Keratinocyte (primary cell): ENCODE data around the gene CIROP.

Experiments used
- CTCF ChIP-seq, 3 experiments: IDR thresholded peaks in 1 of 3; conservative IDR thresholded peaks in 1 of 3; optimal IDR thresholded peaks in 1 of 3; 2 replicates in 2 of 3; 3 replicates in 1 of 3; pipeline versions ENCODE3 to v1.5.1; 2011; ENCODE audit warnings: low read length in 3 of 3, mild to moderate bottlenecking in 3 of 3, moderate library complexity in 2 of 3, control low read depth in 1 of 3, inconsistent platforms in 1 of 3; ENCODE audit not compliant: insufficient read depth in 2 of 3; ENCODE audit errors: extremely low read depth in 1 of 3
- EZH2 ChIP-seq: IDR thresholded peaks from one replicate; pipeline ENCODE4 v1.6.1; 2012; ENCODE audit warnings: inconsistent platforms, mild to moderate bottlenecking, low read length, moderate library complexity

DNA sequence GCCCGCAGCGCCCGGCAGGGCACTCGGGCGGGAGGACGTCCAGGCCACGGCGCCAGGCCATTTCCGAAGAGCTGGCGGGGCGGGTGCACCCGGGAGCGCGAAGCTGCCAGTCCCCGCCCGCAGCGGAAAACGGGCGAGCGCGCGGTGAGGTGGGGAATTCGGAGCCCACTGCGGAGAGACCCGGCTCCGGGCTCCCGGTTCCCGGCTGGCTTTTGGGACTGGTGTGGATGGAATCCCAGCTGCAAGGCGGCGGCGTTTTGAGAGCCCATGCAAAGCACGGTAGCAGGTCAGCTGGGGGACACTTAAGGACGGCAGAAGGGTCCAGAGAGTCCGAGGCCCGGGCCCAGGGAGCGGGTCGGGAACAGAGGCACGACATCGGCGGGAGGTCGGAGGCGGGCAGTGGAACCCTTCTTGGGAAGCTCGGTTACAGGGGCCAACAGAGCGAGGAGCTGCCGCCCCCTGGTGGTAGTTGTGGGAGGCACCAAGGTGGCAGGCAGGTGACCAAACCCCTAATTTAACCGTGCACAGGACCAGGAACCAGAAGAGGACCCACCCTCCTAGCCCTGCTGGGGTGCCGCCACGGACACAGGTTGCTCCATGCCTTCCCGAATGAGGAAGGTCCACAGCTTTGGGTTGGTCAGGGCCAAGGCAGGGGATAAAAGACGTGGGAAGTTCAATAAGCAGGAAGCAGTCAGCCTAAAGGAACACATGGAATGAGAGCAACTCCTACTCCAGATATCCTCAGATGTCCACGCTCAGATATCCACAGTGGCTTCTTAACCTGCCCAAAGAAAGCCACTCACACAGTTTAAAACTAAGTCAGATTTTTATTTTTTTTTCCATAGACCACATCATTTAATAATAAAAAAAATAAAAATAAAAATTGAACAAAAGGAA, 46.8 kb downstream of the CIROP start:
- TF ChIP-seq CTCF (optimal IDR thresholded peaks at IDR 0.05 in 1 of 3, IDR thresholded peaks at IDR 0.05 in 1 of 3, conservative IDR thresholded peaks at IDR 0.05 in 1 of 3; ENCODE audit: extremely low read depth in 1 of 3, insufficient read depth in 2 of 3, low read length in 3 of 3) (peak; percentile 89 to 97 (median 96)), EZH2 (no peak)
